NOMO-1 (cell line): ENCODE measurements around the gene UBR2.
"Not testable (repeated sequence)": the region's sequence is repeated elsewhere in the genome, so short reads cannot be mapped to it uniquely, and the experiment has no call there.

Source experiments
- DNase-seq, 2 experiments: peaks; one replicate each; lab custom pipeline; 2025; ENCODE audit not compliant: unreplicated experiment in 2 of 2; lab: John Stamatoyannopoulos, UW

The UBR2 gene

GRCh38 chr6:42722497-42722896, 158.7 kb downstream of the UBR2 start, which contains the start of gene PRPH2:
TSS of gene PRPH2 (minus strand) at chr6:42722597. CDS start at chr6:42722334, 263 bp downstream.
- DNase-seq = no peak

- no peak for DNase-seq
Observed at GRCh38 chr6:42724825-42725224, 161.0 kb downstream of the UBR2 start.

GRCh38 chr6:42726026-42726425, 162.2 kb downstream of the UBR2 start:
- peak in 1 of 2 experiments; percentile 32 for DNase-seq

GRCh38 chr6:42726485-42727086, 162.8 kb downstream of the UBR2 start:
- peak; percentile 90 to 92 for DNase-seq

GRCh38 chr6:42727087-42727611, 163.3 kb downstream of the UBR2 start:
- no peak for DNase-seq

DNA sequence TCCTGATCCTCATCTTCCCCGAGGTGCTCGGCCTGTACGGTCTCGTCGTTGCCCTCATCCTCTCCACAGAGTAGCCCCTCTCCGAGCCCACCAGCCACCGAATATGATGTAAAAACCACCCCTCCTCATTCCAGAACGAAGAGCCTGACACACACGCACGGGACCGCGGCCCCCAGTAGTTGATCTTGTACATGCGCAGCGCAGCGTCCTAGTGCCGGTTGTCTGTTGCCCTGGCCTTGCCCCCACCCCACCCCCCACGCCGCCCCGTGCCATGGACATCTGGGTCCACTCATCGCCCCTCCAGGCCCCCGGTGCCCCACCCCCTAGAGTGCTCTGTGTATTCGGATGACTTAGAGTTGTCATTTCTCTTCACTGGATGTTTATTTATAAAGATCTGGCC, 163.8 kb downstream of the UBR2 start:
- DNase-seq = no peak

DNA sequence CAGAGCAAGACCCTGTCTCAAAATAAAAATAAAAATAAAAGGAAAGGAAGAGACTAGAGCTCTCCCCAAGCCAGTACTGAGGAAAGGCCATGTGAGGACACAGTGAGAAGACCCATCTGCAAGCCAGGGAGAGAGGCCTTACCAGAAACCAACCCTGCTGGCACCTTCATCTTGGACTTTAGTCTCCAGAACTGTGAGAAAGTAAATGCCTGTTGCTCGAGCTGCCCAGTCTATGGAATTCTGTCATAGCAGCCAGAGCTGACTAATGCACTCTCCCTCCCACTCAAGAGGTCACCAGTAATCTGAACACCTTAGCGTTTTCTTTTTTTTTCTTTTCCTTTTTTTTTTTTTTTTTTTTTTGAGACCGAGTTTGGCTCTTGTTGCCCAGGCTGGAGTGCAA, 165.9 kb downstream of the UBR2 start:
- DNase-seq = no peak

DNA sequence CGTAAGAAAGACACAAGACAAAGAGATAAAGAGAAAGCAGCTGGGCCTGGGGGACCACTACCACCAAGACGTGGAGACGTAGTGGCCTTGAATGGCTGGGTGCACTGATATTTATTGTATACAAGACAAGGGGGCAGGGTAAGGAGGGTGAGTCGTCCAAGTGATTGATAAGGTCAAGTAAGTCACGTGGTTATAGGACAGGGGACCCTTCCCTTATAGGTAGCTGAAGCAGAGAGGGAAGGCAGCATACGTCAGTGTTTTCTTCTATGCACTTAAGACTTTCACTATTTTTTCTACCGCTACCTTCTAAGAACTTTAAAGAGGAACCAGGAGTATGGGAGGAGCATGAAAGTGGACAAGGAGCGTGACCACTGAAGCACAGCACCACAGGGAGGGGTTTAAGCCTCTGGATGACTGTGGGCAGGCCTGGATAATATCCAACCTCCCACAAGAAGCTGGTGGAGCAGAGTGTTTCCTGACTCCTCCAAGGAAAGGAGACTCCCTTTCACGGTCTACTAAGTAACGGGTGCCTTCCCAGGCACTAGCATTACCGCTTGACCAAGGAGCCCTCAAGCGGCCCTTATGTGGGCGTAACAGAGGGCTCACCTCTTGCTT, 170.1 kb downstream of the UBR2 start:
- not testable (repeated sequence) for DNase-seq

GRCh38 chr6:42735976-42736375, 172.1 kb downstream of the UBR2 start:
- DNase-seq = no peak

GRCh38 chr6:42740725-42741124, 176.9 kb downstream of the UBR2 start:
- no peak for DNase-seq

- peak; percentile 31 to 76 for DNase-seq
Observed at GRCh38 chr6:42742116-42742894, 178.5 kb downstream of the UBR2 start.
